ENCODE data around the gene STRA8. TPM values are rescaled to one million over a fixed set of nuclear protein-coding genes. Genes with fewer than 3 reads are reported as not detected.

Gene STRA8
- polyA plus RNA-seq, 3 donors, result not detected

- Histone ChIP-seq H3K79me2 (ENCODE audit: insufficient read depth, low read length) (no peaks in the 10 kb centered on the region), H3K4me1 (ENCODE audit: control insufficient read depth in 1 of 2, insufficient read depth in 2 of 2, low read length in 2 of 2) (no peaks in the 10 kb centered on the region), H3K4me2 (replicated peaks; ENCODE audit: extremely low read depth, low read length, poor library complexity, severe bottlenecking) (no peak overlapping the region), H4K20me1 (ENCODE audit: insufficient read depth, low read length) (no peaks in the 10 kb centered on the region), H3K9me3 (replicated peaks in 1 of 2; ENCODE audit: control insufficient read depth in 1 of 2, insufficient read depth in 1 of 2, low read length in 2 of 2) (no peaks in the 10 kb centered on the region), H2AFZ (ENCODE audit: insufficient read depth, low read depth, low read length, poor library complexity, severe bottlenecking) (no peak overlapping the region), H3K36me3 (replicated peaks in 1 of 2; ENCODE audit: control insufficient read depth in 1 of 2, insufficient read depth in 2 of 2, low read length in 2 of 2) (peaks cover 92 to 100% of the 10 kb centered on the region in 2 donors), H3K27ac (ENCODE audit: low read depth in 1 of 2, low read length in 2 of 2) (no peak overlapping the region), H3K27me3 (ENCODE audit: control insufficient read depth in 2 of 2, insufficient read depth in 2 of 2, low read length in 2 of 2) (no peaks in the 10 kb centered on the region), H3K4me3 (replicated peaks in 1 of 3; ENCODE audit: low read depth in 2 of 3, low read length in 3 of 3) (no peak overlapping the region), H3K9ac (ENCODE audit: insufficient read depth, low read length, poor library complexity, severe bottlenecking) (no peak overlapping the region)
- WGBS (ENCODE audit: insufficient coverage), result 96% methylated on average over 3 of the region's 4 CpGs
- Mint-ChIP-seq H3K36me3 (peaks cover 93 to 98% of the 10 kb centered on the region in 2 donors), H3K27ac (no peak overlapping the region), H3K27me3 (ENCODE audit: low read depth in 3 of 3) (no peaks in the 10 kb centered on the region), H3K4me3 (no peak overlapping the region), H3K9me3 (no peaks in the 10 kb centered on the region), H3K4me1 (no peaks in the 10 kb centered on the region)
- no peak for TF ChIP-seq CTCF (IDR thresholded peaks at IDR 0.05)
- no peak for DNase-seq
- intact Hi-C loops (cut with micrococcal nuclease), result no loop called here
Observed at GRCh38 chr7:135199439-135199838, 34.2 kb upstream of the STRA8 start.

- Histone ChIP-seq H3K27me3 (ENCODE audit: control insufficient read depth in 2 of 2, insufficient read depth in 2 of 2, low read length in 2 of 2) (no peaks in the 10 kb centered on the region), H3K79me2 (ENCODE audit: insufficient read depth, low read length) (no peaks in the 10 kb centered on the region), H2AFZ (ENCODE audit: insufficient read depth, low read depth, low read length, poor library complexity, severe bottlenecking) (no peak overlapping the region), H3K4me3 (replicated peaks in 1 of 3; ENCODE audit: low read depth in 2 of 3, low read length in 3 of 3) (no peak overlapping the region), H3K9me3 (replicated peaks in 1 of 2; ENCODE audit: control insufficient read depth in 1 of 2, insufficient read depth in 1 of 2, low read length in 2 of 2) (no peaks in the 10 kb centered on the region), H3K4me2 (replicated peaks; ENCODE audit: extremely low read depth, low read length, poor library complexity, severe bottlenecking) (no peak overlapping the region), H3K4me1 (ENCODE audit: control insufficient read depth in 1 of 2, insufficient read depth in 2 of 2, low read length in 2 of 2) (no peaks in the 10 kb centered on the region), H4K20me1 (ENCODE audit: insufficient read depth, low read length) (no peaks in the 10 kb centered on the region), H3K27ac (ENCODE audit: low read depth in 1 of 2, low read length in 2 of 2) (no peak overlapping the region), H3K9ac (ENCODE audit: insufficient read depth, low read length, poor library complexity, severe bottlenecking) (no peak overlapping the region), H3K36me3 (replicated peaks in 1 of 2; ENCODE audit: control insufficient read depth in 1 of 2, insufficient read depth in 2 of 2, low read length in 2 of 2) (peaks cover 94 to 100% of the 10 kb centered on the region in 2 donors)
- intact Hi-C loops (cut with micrococcal nuclease), result no loop called here
- Mint-ChIP-seq H3K36me3 (peaks cover 91 to 98% of the 10 kb centered on the region in 2 donors), H3K27me3 (ENCODE audit: low read depth in 3 of 3) (no peaks in the 10 kb centered on the region), H3K27ac (no peak overlapping the region), H3K4me1 (no peaks in the 10 kb centered on the region), H3K4me3 (no peak overlapping the region), H3K9me3 (no peaks in the 10 kb centered on the region)
- DNase-seq, result no peak
- WGBS (ENCODE audit: insufficient coverage), result no CpG with 5 or more reads among the region's 3 CpGs
- TF ChIP-seq CTCF (IDR thresholded peaks at IDR 0.05), result no peak
Observed at GRCh38 chr7:135200821-135201331, 32.8 kb upstream of the STRA8 start.

Measured in CD14-positive monocyte (primary cell).